Activated naive CD8-positive, alpha-beta T cell treated with anti-CD3 and anti-CD28 coated beads, Interleukin-2, amount 50 U/mL, for 16 hours (primary cell): ENCODE results near the gene ATP1A1.

Source experiments
- DNase-seq: peaks from one replicate; pipeline ENCODE4 v3.0.0-alpha.2; 2020; ENCODE audit warnings: low read depth, low spot score

The ATP1A1 gene

DNA sequence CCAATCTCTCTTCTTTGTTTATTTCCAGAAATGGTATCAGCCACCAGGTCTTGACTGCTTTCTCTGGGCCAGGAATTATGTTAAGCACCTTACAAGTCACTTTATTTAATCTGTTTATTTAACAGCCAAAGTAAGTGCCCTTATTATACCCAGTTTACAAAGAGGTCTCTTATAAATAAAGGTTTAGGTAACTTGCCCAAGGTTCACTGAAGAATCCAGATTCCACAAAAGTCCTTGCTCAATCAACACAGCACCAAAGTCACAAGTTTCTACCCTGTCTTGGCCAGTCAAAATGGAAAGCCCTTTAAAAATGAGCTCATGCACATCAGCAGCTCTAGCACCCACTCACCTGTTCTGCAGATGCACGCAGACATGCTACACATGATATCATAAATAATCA, 28.0 kb upstream of the ATP1A1 start:
- no peak for DNase-seq

DNA sequence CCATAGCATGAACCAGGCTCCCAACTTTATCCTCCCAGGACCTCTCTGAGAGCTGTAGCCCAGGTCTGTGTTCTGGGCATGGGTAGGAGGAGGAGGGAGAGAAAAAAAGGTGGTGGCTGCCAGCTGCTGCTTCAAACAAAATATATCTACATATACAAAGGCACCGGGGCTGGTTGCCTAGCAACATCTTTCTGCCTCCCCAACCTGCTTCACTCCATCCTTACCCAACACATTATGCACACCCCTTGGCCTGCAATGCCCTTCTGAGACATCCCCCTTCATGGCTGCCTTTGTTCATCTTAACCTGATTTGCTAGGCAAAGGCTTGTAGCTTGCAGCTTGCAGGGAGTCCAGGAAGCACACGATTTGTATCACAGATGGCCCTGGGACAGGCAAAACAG, 27.2 kb upstream of the ATP1A1 start:
- no peak for DNase-seq

DNA sequence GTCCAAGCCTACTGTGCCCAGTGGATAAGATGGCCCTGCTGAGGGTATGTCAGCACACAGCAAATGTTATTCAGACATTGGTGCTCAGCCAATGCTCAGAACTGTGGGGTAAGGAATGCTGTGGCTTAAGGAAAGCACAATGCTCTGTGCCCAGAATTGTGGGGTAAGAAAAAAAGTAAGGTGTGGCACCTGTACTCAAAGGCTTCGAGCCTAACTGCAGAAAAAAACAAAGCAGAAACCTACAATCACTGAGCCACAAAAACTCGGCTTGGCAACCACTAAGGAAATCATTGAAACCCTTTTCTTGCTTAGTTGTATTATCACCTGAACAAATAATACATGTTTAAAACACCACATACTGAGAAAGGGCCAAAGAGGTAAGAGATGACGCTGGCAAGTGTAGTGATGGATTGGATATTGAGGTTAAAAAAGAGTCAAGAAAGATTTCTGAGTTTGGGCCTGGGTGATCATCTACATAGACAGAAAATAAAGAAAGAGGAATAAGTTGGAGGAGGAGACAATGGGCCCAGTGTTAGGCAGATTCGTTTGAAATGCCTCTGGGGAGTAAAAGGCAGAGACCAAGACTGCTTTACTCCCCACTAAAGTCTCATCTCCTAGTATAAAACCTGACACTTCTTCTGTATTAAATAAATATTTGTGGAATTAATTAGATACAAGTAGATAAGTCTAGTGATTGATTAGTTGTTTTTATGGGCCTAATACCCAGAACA, 25.9 kb upstream of the ATP1A1 start:
- no peak for DNase-seq

DNA sequence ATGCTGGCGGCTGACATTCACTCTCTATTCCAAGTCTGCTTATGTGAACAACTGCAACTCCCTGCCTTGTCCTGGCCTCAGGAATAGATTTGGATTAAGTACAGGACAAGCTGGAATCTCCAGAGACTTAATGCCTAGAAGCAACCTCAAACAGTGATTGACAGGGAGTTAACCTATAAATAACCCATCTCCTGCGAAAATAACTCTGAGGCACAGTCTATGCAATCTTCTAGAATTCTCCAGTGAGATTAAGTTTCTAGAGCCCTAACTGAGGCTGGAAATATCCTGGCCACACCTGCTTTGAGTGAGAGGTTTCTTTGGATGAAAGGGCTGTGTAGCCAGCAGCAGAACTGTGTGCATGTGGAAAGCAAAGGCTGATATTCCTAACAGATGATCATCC, 25.3 kb upstream of the ATP1A1 start:
- no peak for DNase-seq

DNA sequence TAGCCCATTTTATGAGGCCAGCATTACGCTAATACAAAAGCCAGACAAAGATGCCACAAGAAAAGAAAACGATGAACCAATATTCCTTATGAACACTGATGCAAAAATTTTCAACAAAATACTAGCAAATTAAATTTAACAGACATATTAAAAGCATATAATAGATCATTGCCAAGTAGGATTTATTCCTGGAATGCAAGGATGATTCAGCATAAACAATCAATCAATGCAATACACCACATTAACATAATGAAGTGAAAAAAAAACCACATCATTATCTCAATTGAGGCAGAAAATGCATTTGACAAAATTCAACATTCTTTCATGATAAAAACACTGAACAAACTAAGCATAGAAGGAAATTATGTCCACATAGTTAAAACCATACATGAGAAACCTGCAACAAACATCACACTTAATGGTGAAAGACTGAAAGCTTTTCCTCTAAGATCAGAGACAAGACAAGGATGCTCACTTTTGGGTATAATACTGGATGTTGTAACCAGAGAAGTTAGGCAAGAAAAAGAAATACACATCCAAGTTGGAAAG, 22.9 kb upstream of the ATP1A1 start:
- no peak for DNase-seq

DNA sequence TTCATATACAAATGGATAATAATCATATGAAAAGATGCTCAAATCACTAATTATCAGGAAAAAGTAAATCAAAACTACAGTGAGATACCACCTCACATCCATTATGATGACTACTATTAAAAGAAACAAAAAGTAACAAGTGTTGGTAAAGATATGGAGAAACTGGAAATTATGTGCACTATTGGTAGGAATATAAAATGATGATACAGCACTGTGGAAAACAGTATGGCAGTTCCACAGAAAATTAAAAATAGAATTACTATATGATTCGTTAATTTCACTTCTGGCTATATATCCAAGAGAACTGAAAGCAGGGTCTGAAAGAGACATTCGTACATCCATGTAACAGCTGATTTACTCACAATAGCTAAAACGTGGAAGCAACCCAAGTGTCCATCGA, 21.1 kb upstream of the ATP1A1 start:
- no peak for DNase-seq

DNA sequence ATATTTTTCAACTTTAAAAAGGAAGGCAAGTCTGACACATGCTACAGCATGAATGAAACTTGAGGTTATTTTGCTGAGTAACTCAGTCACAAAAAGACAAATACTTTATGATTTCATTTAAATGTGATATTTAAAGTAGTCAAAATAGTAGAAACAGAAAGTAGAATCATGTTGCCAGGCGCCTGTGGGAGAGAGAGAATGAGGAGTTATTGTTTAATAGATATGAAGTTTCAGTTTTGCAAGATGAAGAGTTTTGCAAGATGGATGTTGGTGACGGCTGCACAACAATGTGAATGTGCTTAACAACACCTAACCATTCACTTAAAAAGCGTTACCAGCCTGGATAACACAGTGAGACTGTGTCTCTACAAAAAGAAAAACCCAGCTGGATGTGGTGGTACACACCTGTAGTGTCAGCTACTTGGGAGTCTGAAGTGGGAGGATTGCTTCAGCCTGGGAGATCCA, 20.7 kb upstream of the ATP1A1 start:
- DNase-seq: no peak

DNA sequence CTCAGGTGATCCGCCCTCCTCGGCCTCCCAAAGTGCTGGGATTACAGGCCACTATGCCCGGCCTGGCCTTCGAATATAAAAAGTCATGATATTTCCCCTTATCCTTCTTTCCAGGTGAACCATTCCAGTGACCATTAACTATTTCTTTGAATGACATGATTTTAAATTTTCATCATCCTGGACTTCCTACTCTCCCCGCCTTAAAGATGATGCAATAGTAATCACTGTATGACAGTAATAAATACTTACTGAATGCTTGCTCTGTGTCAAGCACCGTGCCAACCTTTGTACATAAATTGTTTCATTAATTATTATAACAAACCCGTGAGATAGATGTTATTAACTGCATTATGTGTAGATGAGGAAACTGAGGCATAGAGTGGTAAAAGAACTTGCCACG, 19.9 kb upstream of the ATP1A1 start:
- DNase-seq: no peak

DNA sequence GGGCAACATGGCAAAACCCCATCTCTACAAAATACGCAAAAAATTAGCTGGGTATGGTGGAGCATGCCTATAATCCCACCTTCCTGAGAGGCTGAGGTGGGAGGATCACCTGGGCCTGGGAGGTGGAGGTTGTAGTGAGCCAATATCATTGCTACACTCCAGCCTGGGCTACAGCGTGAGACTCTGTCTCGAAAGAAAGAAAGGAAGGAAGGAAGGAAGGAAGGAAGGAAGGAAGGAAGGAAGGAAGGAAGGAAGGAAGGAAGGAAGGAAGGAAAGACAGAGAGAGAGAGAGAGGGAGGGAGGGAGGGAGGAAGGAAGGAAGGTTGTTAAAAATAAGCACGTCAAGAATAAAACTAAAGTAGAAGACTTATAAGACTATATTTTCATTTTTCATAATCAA, 17.0 kb upstream of the ATP1A1 start:
- no peak for DNase-seq

DNA sequence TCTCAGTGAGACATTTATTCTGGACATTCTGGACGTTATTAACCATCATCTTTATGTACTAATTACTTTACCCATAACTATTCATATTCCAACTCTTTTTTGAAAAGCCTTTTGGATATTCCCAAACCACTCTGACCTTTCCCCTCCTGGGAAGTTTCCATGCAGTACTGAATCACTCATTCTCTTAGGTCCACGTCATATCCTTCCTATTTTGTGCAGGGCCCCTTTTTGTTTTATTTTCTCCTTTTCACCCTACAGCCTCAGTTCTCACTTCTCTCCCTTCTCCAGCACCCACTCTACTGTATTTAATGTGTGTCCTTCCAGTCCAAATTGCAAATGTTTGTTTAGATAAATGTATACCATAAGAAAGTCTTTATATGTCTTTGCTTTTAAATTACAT, 16.4 kb upstream of the ATP1A1 start:
- no peak for DNase-seq

DNA sequence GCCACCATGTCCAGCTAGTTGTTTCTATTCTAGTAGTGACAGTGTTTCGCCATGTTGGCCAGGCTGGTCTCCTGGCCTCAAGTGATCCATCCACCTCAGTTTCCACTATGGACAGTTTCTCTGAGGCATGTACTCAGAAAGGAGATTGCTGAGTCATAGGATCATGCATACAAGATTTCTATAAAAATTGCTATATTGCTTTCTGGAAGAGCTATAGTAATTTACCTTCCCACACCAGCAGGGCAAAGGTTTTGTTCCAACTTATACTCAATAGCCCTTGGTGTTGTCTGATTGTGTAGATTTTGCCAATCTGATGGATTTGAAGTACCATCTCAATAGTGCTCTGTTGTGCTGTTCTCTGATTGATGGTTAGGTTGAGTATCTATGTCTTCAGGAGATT, 15.6 kb upstream of the ATP1A1 start:
- no peak for DNase-seq

DNA sequence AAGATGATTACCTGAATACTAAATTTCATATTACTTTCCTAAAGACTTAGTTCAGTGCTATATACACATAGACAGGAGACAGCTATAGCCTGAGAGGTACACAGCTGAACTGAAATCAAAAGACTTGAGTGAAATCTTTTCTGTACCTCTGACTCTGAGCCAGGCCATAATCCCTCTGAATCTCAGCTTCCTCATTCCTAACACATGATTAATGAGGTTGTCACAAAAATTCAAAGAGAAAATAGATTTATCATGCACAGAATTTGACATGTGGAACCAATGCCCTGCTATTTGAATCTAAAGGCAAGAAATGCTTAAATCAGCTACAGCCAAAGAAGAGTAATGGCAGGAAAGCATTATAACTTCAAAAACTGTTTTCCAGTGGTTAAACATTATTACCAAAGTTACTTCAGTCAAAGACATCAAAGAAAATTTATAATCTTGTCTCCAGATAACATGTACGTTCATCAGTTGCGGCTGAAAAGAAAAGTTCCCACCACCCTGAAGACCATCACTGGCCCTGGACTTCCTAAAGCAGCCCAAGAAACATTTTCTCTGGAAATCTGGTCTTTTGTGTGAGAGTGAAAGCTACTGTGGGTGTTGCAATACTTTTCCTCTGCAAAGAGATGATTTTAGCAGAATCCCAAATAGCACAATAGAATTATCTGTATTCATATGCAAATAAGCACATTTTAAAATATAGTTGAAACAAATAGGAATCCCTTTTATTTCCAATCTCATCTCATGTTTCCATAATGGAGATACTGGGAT, 13.8 kb upstream of the ATP1A1 start:
- no peak for DNase-seq

DNA sequence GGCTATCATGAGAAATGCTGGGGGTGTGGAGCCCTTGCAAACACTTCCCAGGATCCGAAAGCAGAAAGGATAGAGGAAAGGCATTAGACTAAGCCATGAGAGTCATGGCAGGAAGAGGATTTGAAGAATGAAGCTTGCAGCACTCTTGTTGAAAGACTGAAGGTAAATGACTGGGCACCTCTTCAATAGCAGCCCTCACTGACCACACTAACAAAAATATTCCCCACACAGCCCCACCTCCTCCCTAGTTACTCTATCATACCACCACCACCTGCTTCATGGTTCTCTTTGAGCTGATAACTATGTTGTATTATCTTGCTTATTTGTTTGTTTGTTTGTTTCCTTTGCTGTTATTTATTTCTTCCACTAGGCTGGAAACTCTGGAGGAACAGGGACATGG, 13.2 kb upstream of the ATP1A1 start:
- no peak for DNase-seq

DNA sequence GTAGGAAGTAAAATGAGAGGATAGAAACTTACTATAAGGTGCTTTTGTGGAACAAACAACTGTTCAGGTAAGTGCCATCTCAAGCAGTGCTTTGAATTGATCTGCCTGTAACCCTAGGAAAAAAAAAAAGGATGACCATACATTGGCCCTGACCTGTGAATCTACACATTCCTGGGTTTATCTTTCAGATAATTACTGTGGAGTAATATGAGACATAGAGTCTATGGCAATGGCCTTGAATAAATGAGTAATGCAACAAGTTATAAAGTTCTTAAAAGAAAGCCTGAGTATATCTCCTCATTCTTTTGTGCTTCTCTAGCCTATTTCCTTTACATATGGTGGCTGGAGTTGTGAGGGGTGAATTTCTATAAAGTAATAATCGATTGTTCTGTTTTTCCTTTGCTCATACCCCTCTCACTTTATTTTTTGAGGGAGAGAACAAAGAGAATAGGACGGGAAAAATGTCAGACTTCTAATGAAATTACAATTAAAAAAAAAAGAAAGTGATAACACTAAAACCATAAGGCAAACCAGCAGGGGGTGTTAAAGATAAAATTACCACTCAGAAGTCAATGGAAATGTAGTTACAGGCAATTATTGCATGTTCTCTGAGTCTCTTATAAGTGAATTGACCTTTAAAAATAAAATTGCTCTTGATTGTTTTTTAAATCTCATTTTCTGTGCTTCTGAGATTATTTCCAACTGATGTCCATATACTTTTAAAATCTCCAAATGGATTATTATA, 12.4 kb upstream of the ATP1A1 start:
- DNase-seq: no peak

DNA sequence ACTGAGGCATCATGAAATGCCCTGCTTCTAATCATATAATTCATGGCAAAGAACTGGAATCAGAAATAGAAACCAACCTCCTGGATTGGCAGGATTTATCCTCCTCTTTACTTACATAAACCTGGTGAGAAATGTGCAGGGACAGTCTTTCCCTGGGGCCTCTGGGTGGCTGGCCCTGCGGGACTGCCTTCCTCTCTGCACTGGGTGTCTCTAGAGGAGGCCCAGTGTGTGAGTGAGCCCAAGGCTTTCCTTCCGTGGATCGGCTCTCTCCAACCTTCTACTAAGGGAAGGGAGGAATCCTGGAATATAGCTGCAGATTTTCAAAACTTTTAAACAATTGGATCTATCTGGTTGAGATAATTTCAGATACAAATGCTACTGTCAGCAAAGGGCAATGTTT, 11.4 kb upstream of the ATP1A1 start:
- no peak for DNase-seq

DNA sequence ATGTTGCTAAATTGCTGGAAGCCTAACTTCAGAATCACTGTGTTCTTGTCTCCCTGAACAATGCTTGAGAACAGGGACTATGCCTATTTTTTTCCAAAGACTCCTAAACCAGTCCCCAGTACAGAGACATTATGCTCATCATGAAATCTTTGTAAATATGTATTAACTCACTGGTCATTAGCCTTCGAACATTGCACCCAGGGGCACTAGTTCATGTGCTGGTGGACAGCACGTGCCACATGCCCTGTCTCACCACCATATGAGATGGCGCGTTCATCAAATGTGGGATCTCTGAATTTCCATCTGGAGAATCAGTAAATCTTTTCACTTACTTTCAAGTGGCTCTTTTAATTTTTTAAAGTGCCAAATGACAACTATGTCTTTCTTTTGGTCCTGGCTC, 11.0 kb upstream of the ATP1A1 start:
- no peak for DNase-seq

DNA sequence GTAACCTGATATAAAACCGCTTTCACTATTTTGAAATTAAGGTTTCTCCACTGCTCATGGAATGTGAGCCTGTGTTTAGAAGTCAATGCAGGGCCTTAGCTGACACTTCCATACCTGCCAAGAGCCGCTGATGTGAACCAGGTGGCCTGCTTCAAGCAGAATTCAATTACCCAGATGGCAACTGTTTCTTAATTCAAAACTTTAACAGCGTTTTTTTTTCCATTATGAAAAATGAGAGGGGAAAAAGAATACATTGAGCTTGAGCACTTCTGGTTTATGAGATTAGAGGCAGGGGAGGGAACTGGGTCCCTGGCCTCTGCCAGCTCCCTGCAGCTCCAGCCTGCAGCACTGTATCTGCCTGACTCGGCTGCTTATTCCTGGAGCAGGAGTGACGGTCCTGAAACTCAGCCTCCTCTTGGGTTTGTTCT, 7.7 kb upstream of the ATP1A1 start:
- no peak for DNase-seq

DNA sequence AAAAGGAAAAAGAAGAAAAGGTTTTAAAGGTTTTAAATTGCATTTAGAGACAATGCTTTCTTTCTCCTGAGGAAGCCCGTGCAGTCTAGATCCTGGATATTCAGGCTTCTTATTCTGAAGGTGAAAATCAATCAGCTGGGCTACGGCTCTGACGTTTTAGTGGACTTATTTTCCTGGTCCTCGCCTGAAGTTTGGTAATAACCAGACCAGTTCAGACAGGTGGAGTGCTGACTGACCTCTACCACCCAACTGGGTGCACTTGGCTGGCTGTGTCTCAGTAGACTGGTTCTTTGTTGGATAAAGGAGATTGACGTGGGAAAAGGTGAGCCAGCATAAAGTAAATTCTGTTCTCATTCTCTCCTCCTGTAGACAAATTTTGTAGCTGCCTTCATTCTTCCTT, 7.2 kb upstream of the ATP1A1 start:
- no peak for DNase-seq

DNA sequence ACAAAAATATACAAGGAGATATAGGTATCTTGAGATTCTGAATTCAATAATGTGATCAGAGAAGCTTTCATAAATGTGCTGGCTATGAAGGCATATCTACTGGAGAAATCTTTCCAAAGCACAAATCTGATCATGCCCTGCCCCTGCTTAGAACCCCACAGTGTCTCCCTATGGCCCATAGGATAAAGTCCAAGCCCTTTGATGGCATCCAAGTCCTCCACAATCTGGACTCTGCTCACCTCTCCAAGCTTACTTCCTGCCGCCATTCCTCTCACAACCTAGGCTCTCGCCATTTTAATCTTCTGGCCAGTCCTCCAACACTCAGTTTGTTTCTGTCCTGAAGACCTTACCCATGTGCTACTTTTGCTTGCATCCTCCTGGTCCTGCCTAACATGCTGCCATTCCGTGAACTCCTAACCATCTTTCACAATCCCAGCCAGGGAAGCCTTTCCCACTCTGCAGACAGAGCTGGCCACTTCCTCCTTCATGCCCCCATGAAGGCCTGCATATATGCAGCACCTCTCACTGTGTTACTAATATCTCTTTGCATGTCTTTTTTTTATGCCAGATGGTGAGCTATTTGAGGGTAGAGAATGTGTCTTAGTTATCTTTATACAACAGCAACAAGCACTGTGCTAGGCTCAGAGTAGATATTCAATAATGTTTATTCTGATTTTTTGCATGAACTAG, 5.6 kb upstream of the ATP1A1 start:
- DNase-seq: no peak

DNA sequence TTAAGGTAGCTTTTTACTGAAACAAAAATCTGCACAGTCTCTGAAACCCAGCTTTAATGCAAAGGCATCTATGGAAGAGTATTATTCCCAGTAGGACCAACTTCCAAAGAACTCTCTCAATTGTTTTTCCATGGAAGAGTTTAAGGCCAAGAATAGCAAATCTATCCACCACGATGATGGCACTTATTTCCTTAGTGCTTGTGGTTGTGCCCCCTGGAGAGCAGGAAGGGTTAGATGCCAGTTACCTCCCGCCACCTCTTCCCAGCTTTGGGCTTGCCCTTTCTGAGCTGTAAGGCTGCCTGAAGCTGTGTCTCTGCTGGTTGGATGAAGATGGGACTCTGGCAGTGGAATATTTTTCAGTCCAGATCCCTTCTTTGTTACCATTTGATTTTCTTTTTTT, 4.8 kb upstream of the ATP1A1 start:
- DNase-seq: no peak

DNA sequence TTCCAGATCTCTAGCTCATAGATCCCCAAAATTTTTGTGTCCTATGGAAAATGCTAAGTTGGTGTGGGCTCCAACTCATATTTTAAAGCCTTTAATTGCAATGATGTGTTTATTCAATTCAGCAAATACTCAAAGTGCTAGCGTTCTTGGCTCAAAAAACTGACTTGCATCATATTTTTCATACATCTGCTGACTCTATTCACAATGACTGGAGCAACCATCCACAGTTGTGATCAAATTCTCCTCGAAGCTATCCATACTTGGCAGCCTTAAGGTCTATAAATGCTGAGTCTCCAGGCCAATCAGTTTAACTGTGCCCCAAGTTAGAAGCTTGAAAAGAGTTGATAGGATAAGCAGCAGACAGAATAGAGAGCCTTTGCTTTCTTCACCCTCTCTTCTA, 2.9 kb upstream of the ATP1A1 start:
- no peak for DNase-seq

DNA sequence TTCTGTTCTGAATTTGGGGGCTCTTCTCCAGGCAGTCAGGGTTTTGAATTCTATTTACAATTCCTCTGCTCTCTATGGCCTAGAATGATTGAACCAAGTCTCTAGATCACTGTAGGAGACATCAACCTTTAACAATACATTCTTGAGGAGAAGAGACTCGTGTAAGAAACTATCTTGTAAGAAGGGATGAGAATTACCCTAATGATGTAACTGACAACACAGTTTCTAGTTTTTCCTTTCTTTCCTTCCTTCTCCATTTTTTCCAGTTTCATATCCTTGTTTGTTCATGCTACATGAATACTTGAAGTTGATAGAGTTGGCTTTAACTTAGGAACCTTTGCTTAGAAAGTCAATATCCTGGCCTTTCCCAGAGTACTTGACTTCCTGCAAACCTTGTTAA, 1.3 kb upstream of the ATP1A1 start:
- DNase-seq: no peak
